SK-N-SH (cell line): Measurements from ENCODE around the gene NOL4L. TPM values are rescaled to one million over a fixed set of nuclear protein-coding genes. Genes with fewer than 3 reads are reported as not detected.

Experiments used
- CTCF ChIA-PET: fragments of 300-600, 350-600 bp; formaldehyde crosslinking; extraction: SDS; loops from one replicate; lab custom pipeline; 2021; lab: Yijun Ruan, JAX
- POLR2A ChIA-PET: fragments of 350-600 bp; sonication (Branson Sonifier 250); formaldehyde crosslinking; extraction: SDS; loops from one replicate; lab custom pipeline; 2020; ENCODE audit warnings: antibody characterized with exemption, inconsistent platforms; lab: Yijun Ruan, JAX
- DNase-seq: peaks from one replicate; pipeline ENCODE4 v3.0.0; 2012
- H2AFZ ChIP-seq: fragments of 200-600 bp; sonication (generic); 2 replicates; pipeline ENCODE4 v1.8.1; 2016; ENCODE audit warnings: antibody characterized with exemption, mild to moderate bottlenecking, low read depth
- H3F3A ChIP-seq: fragments of 200-600 bp; sonication (generic); replicated peaks from 2 replicates; pipeline ENCODE3; 2016; ENCODE audit warnings: antibody characterized with exemption, mild to moderate bottlenecking; ENCODE audit not compliant: insufficient read depth
- H3K27ac ChIP-seq, 2 experiments: fragments of 200-500 bp in 1 of 2; fragments of 200-600 bp in 1 of 2; sonication (Bioruptor generic) in 1 of 2; sonication (generic), shearing (Covaris generic) in 1 of 2; 2 replicates each; pipeline versions ENCODE4 v1.5.1 to v1.6.1; 2014 to 2016; ENCODE audit warnings: low read depth in 2 of 2, inconsistent platforms in 1 of 2, low read length in 1 of 2, mild to moderate bottlenecking in 1 of 2, mixed read lengths in 1 of 2
- H3K27me3 ChIP-seq: fragments of 200-600 bp; sonication (generic), shearing (Covaris generic); 2 replicates; pipeline ENCODE4 v1.6.1; 2016; ENCODE audit warnings: mixed run types; ENCODE audit not compliant: insufficient read depth
- H3K36me3 ChIP-seq, 2 experiments: fragments of 200-500 bp in 1 of 2; fragments of 200-600 bp in 1 of 2; sonication (Bioruptor generic) in 1 of 2; sonication (generic) in 1 of 2; replicated peaks in 1 of 2; 2 replicates each; pipeline versions ENCODE3 to v1.5.1; 2014 to 2016; ENCODE audit warnings: low read length in 1 of 2, mild to moderate bottlenecking in 1 of 2; ENCODE audit not compliant: insufficient read depth in 2 of 2, control insufficient read depth in 1 of 2
- H3K4me1 ChIP-seq, 2 experiments: fragments of 200-500 bp in 1 of 2; fragments of 200-600 bp in 1 of 2; sonication (Bioruptor generic) in 1 of 2; sonication (generic), shearing (Covaris generic) in 1 of 2; 2 replicates each; pipeline versions ENCODE4 v1.5.1 to v1.6.1; 2014 to 2016; ENCODE audit warnings: low read depth in 1 of 2, low read length in 1 of 2, mixed run types in 1 of 2; ENCODE audit not compliant: insufficient read depth in 2 of 2, control insufficient read depth in 1 of 2
- H3K4me2 ChIP-seq: fragments of 200-600 bp; sonication (generic), shearing (Covaris generic); 2 replicates; pipeline ENCODE4 v1.6.1; 2017; ENCODE audit warnings: mixed run types
- H3K4me3 ChIP-seq, 2 experiments: fragments of 200-500 bp in 1 of 2; fragments of 200-600 bp in 1 of 2; sonication (Bioruptor generic) in 1 of 2; sonication (generic), shearing (Covaris generic) in 1 of 2; 2 replicates each; pipeline versions ENCODE4 v1.5.1 to v1.8.1; 2014 to 2016; ENCODE audit warnings: low read depth in 2 of 2, inconsistent platforms in 1 of 2, low read length in 1 of 2, mild to moderate bottlenecking in 1 of 2, mixed read lengths in 1 of 2, moderate library complexity in 1 of 2
- H3K79me2 ChIP-seq: fragments of 200-600 bp; sonication (generic); 2 replicates; pipeline ENCODE4 v1.8.1; 2017; ENCODE audit warnings: mild to moderate bottlenecking; ENCODE audit not compliant: insufficient read depth
- H3K9ac ChIP-seq: fragments of 200-600 bp; sonication (generic); 2 replicates; pipeline ENCODE4 v1.6.1; 2017; ENCODE audit warnings: mixed run types
- H3K9me2 ChIP-seq: fragments of 200-600 bp; sonication (generic); 2 replicates; pipeline ENCODE4 v1.6.1; 2017; ENCODE audit warnings: mixed run types
- H3K9me3 ChIP-seq: fragments of 200-600 bp; sonication (generic); 2 replicates; pipeline ENCODE4 v1.6.1; 2017; ENCODE audit warnings: mixed run types, mild to moderate bottlenecking, moderate library complexity
- H4K20me1 ChIP-seq: fragments of 200-600 bp; sonication (generic); 2 replicates; pipeline ENCODE4 v1.6.1; 2017; ENCODE audit warnings: mild to moderate bottlenecking, mixed run types; ENCODE audit not compliant: insufficient read depth
- CHD2 ChIP-seq: fragments of 150-350 bp; IDR thresholded peaks from 2 replicates; pipeline ENCODE4 v1.6.1; 2018; ENCODE audit warnings: low read length; ENCODE audit not compliant: partially characterized antibody
- ELF1 ChIP-seq: IDR thresholded peaks from 2 replicates; pipeline ENCODE4 v1.4.0; 2012
- FOSL2 ChIP-seq: IDR thresholded peaks from 2 replicates; pipeline ENCODE4 v1.4.0; 2012; ENCODE audit warnings: low read depth, mild to moderate bottlenecking, moderate library complexity, borderline replicate concordance
- FOXJ3 ChIP-seq: sonication (generic); formaldehyde crosslinking; IDR thresholded peaks from 2 replicates; pipeline ENCODE4 v1.5.1; 2020; ENCODE audit warnings: mild to moderate bottlenecking, missing genetic modification reagents
- FOXM1 ChIP-seq: IDR thresholded peaks from 2 replicates; pipeline ENCODE4 v1.4.0; 2012; ENCODE audit warnings: low read depth, mild to moderate bottlenecking
- GABPA ChIP-seq: IDR thresholded peaks from 2 replicates; pipeline ENCODE4 v1.4.0; 2012; ENCODE audit warnings: low read depth, mild to moderate bottlenecking
- GATA2 ChIP-seq: sonication (generic); formaldehyde crosslinking; IDR thresholded peaks from 2 replicates; pipeline ENCODE4 v1.5.0; 2020; ENCODE audit warnings: mild to moderate bottlenecking, missing genetic modification reagents
- MEF2A ChIP-seq: IDR thresholded peaks from 2 replicates; pipeline ENCODE4 v1.4.0; 2012; ENCODE audit warnings: low read depth, borderline replicate concordance
- MXI1 ChIP-seq: IDR thresholded peaks from 2 replicates; pipeline ENCODE4 v1.6.1; 2012; ENCODE audit warnings: mild to moderate bottlenecking, low read depth, low read length, improper control_type of control experiment
- NFIC ChIP-seq: IDR thresholded peaks from 2 replicates; pipeline ENCODE4 v1.4.0; 2012; ENCODE audit warnings: borderline replicate concordance
- RAD21 ChIP-seq: IDR thresholded peaks from 2 replicates; pipeline ENCODE4 v1.6.1; 2012; ENCODE audit warnings: mild to moderate bottlenecking, low read length
- SIN3A ChIP-seq: IDR thresholded peaks from 2 replicates; pipeline ENCODE4 v1.6.1; 2012; ENCODE audit warnings: low read depth, mild to moderate bottlenecking, low read length, moderate library complexity, borderline replicate concordance
- SMC3 ChIP-seq: IDR thresholded peaks from 2 replicates; pipeline ENCODE4 v1.6.1; 2012; ENCODE audit warnings: low read depth, low read length, improper control_type of control experiment
- YY1 ChIP-seq: IDR thresholded peaks from 2 replicates; pipeline ENCODE4 v1.4.0; 2012; ENCODE audit warnings: low read depth, mild to moderate bottlenecking
- WGBS: methylation state at CpG from one replicate; pipeline ENCODE4 v1.1.6; 2017; ENCODE audit warnings: low lambda C conversion rate; 5-methylcytosine and 5-hydroxymethylcytosine counted together
- polyA plus RNA-seq, 3 experiments: library from polyadenylated mRNA; depleted of rRNA; stranded (reverse); fragments of >200 nt; gene quantifications; 2 replicates each; pipeline ENCODE4 v1.2.3, GENCODE V29; 2012
- TF ChIP-seq, protein P1 (sequence below): IDR thresholded peaks from 2 replicates; pipeline ENCODE4 v1.4.0; 2012; ENCODE audit warnings: low read depth
- TF ChIP-seq, protein P2 (sequence below): fragments of 150-350 bp; IDR thresholded peaks from 2 replicates; pipeline ENCODE4 v1.6.1; 2016; ENCODE audit warnings: mild to moderate bottlenecking, low read depth, low read length
- TF ChIP-seq, protein P3 (sequence below): IDR thresholded peaks from 2 replicates; pipeline ENCODE4 v1.4.0; 2012; ENCODE audit warnings: low read depth, borderline replicate concordance
- TF ChIP-seq, protein P4 (sequence below): IDR thresholded peaks from 2 replicates; pipeline ENCODE4 v1.4.0; 2012; ENCODE audit warnings: low read depth, borderline replicate concordance

NOL4L gene
- polyA plus RNA-seq, 1 of the 3 experiments (the other 2 are of a cell fraction): 14.3 TPM

DNA sequence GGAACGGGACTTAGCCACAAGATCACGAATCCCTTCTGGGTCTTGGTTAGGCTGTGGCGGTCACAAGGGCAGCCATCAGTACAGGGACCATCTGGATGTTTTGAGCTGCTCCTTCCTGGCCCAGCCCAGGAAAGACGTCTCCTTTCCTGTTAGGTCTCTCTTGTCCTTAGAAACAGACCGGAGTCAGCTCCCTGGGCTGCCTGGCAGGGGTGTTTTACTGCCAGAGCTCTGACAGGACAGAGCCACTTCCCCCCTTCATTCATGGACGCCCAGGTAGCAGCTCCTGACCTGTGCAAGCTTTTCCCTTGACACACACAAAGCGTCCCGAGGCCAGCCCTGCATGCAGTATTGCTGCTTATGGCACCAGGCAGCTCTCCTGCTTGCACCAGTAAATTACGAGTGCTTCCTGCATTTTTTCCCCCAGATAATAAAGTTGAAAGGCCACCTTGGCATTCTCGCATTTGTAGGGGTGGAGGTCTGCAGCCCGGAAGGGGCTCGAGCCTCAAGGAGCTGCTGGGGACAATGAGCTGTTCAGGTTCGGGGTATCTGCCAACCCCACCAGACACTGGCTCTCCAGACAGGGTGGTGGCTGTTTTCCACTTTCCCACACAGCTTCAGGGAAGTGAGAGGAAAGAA, 87.4 kb downstream of the NOL4L start:
- CTCF ChIA-PET: interaction anchor here (0.6 to 4.4 kb wide), 9 partner anchors 11 to 280 kb away, joined by 3 to 32 read pairs (median 6); no protein-coding TSS in a partner anchor
- peaks cover 0 to 35% of the 10 kb centered on the region in 2 experiments; a peak in 2 of 4 replicates for H3K4me1 ChIP-seq
- WGBS: 79% methylated on average over 12 of the region's 13 CpGs
- no peaks in the 10 kb centered on the region for H3K9me2 ChIP-seq
- H3K9me3 ChIP-seq: no peaks in the 10 kb centered on the region
- peak overlapping the region in 1 of 2 experiments; percentile 99; a peak in 2 of 4 replicates for H3K27ac ChIP-seq
- POLR2A ChIA-PET: interaction anchor here (0.6 to 3.4 kb wide), 6 partner anchors 10 to 151 kb away, joined by 3 to 11 read pairs (median 6); partner anchors contain the start of gene ASXL1
- H2AFZ ChIP-seq: no peak overlapping the region
- no peaks in the 10 kb centered on the region for H4K20me1 ChIP-seq
- no peaks in the 10 kb centered on the region for H3K27me3 ChIP-seq
- H3K4me2 ChIP-seq: no peak overlapping the region
- no peaks in the 10 kb centered on the region for H3K79me2 ChIP-seq
- H3K36me3 ChIP-seq: no peaks in the 10 kb centered on the region
- no peaks in the 10 kb centered on the region for H3F3A ChIP-seq
- TF ChIP-seq ELF1: no peak
- TF ChIP-seq, protein P1, sequence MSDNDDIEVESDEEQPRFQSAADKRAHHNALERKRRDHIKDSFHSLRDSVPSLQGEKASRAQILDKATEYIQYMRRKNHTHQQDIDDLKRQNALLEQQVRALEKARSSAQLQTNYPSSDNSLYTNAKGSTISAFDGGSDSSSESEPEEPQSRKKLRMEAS: no peak
- no peak for TF ChIP-seq RAD21
- no peak for TF ChIP-seq GATA2
- no peak for TF ChIP-seq MEF2A
- TF ChIP-seq, protein P2, sequence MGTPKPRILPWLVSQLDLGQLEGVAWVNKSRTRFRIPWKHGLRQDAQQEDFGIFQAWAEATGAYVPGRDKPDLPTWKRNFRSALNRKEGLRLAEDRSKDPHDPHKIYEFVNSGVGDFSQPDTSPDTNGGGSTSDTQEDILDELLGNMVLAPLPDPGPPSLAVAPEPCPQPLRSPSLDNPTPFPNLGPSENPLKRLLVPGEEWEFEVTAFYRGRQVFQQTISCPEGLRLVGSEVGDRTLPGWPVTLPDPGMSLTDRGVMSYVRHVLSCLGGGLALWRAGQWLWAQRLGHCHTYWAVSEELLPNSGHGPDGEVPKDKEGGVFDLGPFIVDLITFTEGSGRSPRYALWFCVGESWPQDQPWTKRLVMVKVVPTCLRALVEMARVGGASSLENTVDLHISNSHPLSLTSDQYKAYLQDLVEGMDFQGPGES: no peak
- no peak for TF ChIP-seq FOXM1
- no peak for TF ChIP-seq MXI1
- TF ChIP-seq YY1: no peak
- H3K9ac ChIP-seq: no peak overlapping the region
- no peak for DNase-seq
- no peak overlapping the region for H3K4me3 ChIP-seq

DNA sequence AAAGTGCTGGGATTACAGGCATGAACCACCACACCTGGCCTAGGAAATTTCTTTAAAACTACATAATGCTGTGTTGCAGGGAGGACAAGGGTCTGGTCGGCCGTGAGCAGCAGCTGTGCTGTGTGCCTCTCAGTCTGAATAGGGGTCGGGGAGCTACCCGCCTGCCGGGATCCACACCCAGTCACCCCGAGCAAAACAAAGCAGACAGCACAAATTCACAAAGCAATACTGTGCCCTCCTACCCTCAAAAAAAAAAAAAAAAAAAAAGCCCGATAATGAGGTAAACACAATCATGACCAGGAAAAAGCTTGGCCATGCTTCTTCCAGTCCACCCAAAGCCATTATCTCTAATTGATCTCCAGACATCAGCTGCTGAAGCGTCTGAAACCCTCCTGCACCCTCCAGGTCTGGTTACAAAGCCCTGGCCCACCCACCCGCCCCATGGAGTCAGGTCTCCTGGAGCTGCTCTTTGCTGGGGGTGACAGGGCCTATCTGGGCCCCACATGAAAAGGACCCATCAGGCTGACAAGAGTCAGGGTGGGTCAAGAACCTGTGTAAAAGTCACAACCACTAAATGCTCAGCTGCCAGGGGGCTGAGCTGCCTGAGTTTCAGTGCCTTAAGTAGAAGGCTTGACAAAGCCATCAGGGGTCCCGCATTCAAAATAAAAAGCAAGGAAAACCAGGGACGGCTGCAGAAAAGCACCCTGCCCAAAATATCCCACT, 88.2 kb downstream of the NOL4L start:
- Histone ChIP-seq H2AFZ (no peak overlapping the region), H3K36me3 (no peaks in the 10 kb centered on the region), H3K9me3 (no peaks in the 10 kb centered on the region), H3F3A (no peaks in the 10 kb centered on the region), H3K4me2 (no peak overlapping the region), H3K4me1 (peaks cover 0 to 35% of the 10 kb centered on the region in 2 experiments; a peak in 2 of 4 replicates), H3K9ac (no peak overlapping the region), H4K20me1 (no peaks in the 10 kb centered on the region), H3K27ac (peak overlapping the region in 1 of 2 experiments; percentile 99; a peak in 2 of 4 replicates), H3K79me2 (no peaks in the 10 kb centered on the region), H3K4me3 (no peak overlapping the region), H3K27me3 (no peaks in the 10 kb centered on the region), H3K9me2 (no peaks in the 10 kb centered on the region)
- DNase-seq: peak; percentile 71
- WGBS: 71% methylated on average over 10 of the region's 11 CpGs
- CTCF ChIA-PET: interaction anchor here (0.6 to 4.4 kb wide), 12 partner anchors 11 to 281 kb away, joined by 3 to 32 read pairs (median 6); no protein-coding TSS in a partner anchor
- POLR2A ChIA-PET: interaction anchor here (0.6 to 3.4 kb wide), 5 partner anchors 10 to 152 kb away, joined by 3 to 11 read pairs (median 8); no protein-coding TSS in a partner anchor
- TF ChIP-seq, protein P3, sequence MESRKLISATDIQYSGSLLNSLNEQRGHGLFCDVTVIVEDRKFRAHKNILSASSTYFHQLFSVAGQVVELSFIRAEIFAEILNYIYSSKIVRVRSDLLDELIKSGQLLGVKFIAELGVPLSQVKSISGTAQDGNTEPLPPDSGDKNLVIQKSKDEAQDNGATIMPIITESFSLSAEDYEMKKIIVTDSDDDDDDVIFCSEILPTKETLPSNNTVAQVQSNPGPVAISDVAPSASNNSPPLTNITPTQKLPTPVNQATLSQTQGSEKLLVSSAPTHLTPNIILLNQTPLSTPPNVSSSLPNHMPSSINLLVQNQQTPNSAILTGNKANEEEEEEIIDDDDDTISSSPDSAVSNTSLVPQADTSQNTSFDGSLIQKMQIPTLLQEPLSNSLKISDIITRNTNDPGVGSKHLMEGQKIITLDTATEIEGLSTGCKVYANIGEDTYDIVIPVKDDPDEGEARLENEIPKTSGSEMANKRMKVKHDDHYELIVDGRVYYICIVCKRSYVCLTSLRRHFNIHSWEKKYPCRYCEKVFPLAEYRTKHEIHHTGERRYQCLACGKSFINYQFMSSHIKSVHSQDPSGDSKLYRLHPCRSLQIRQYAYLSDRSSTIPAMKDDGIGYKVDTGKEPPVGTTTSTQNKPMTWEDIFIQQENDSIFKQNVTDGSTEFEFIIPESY: no peak
- TF ChIP-seq FOXJ3: no peak
- TF ChIP-seq GABPA: no peak
- TF ChIP-seq YY1: no peak
- TF ChIP-seq, protein P2: no peak
- peak; percentile 86 for TF ChIP-seq GATA2
- TF ChIP-seq, protein P4, sequence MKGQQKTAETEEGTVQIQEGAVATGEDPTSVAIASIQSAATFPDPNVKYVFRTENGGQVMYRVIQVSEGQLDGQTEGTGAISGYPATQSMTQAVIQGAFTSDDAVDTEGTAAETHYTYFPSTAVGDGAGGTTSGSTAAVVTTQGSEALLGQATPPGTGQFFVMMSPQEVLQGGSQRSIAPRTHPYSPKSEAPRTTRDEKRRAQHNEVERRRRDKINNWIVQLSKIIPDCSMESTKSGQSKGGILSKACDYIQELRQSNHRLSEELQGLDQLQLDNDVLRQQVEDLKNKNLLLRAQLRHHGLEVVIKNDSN: no peak
- TF ChIP-seq NFIC: no peak
- TF ChIP-seq FOSL2: no peak
- TF ChIP-seq FOXM1: no peak
- TF ChIP-seq SMC3: no peak
- no peak for TF ChIP-seq ELF1
- TF ChIP-seq SIN3A: no peak
- TF ChIP-seq CHD2: peak; percentile 51
